Stimulated activated CD4-positive, alpha-beta T cell treated with anti-CD3 and anti-CD28 coated beads, TNF-alpha, amount 100 ng/mL, for 48 hours (primary cell): ENCODE measurements around the gene CSNK1G2.

Experiments
- DNase-seq, 3 donors: peaks; one replicate each; pipeline ENCODE4 v3.0.0-alpha.2; 2020; ENCODE audit warnings: low read depth in 3 of 3

CSNK1G2 gene

GRCh38 chr19:1944088-1944915 lies 3.3 kb downstream of the CSNK1G2 start:
- DNase-seq: no peak

GRCh38 chr19:1944916-1945561 lies 4.1 kb downstream of the CSNK1G2 start:
- DNase-seq: no peak

DNA sequence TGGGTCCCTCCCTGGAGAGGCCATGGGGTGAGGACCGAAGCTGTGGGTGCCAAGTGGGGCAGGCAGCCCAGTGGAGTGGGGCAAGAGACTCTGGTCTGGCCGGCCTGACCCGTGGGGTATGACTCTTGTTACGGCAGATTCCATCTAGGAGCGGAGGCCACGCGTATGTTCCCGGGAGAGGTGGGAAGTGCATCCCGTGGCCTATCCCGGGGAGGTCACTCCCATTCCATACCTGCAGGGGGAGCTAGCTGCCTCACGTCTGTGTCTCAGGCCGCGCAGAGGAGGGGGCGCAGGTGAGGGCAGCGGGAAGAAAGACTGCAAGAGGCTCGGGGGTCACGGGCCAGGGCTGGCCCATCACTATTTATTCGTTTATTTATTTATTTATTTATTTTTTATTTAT lies 4.9 kb downstream of the CSNK1G2 start:
- no peak for DNase-seq

DNA sequence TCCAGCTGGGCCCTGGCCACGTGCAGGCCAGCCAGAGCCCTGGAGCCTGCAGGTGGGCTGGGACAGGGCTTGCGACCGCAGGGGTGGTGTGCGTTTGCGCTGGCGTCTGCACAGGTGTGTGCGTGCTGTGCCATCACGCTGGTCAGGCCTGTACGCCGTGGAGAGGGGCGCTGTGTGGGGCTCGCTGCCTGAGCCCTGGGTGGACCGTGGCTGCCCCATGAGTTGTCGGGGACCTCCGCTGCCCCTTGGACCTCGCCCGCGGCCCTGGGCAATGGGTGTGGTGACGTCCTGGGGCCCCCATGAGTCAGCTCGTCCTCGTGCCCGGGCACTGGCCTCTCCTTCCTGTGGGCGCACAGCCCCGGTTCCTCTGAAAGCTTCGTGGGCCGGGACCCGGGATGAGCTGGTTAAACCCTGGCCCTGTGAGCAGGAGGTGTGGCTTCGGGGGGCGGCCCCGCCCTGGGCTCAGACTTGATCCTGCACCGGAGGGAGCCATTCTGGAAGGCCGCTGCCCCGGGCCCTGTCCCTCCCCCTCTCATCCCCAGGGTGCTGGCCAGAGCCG lies 6.8 kb downstream of the CSNK1G2 start:
- DNase-seq: no peak

DNA sequence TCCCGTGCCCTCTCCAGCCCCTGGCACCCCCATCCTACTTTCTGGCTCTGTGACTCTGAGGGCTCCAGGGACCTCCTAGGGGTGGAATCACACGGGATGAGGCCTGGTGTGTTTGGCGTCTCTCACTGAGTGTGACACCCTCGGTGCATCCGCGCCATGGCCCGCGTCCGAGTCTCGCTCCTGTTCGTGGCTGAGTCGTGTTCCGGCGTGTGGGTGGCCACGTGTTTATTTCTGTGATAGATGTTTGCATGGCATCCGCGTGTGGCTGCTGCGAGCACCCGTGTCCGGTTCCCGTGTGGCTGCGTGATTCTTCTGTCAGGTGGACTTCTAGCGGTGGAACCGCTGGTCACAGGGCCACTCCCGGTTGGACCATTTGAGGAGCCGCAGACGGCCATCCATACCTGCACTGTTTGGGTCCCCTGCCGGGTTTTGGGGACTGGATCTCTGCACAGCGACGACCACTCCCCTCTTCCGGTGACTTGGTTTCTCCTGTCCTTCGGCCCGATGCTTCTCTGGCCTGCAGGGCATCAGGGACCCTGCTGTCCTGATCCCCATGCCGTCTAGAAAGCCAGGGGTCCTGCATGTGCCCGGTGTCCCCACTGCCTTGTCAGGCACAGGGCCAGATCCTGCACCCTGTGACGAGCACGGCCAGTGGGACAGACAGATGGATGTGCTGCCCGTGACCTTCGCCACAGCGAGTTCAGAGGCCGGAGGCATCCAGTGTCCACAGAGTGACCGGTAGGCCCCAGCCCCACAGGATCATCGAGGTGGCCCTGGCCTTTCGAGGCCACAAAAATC lies 8.5 kb downstream of the CSNK1G2 start:
- DNase-seq: no peak

DNA sequence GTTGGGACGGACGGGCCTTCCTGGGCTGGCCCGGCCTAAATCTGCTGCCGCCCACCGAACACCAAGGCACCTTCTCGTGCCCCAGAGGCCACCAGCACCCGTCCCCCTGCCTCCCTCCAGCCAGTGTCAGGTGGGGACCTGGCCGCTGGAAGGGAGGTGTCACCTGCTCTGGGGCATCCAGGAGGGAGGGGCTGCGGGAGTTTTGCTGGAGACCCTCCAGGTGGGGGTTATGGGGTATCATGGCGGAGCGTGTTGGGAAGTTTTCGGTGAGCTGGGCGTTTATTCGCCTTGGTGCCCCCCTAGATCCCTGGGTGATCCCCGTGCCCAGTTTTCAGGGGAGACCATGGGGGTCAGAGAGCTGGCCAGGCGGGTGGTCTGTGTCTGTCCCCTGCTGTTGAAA lies 9.7 kb downstream of the CSNK1G2 start:
- DNase-seq: no peak

DNA sequence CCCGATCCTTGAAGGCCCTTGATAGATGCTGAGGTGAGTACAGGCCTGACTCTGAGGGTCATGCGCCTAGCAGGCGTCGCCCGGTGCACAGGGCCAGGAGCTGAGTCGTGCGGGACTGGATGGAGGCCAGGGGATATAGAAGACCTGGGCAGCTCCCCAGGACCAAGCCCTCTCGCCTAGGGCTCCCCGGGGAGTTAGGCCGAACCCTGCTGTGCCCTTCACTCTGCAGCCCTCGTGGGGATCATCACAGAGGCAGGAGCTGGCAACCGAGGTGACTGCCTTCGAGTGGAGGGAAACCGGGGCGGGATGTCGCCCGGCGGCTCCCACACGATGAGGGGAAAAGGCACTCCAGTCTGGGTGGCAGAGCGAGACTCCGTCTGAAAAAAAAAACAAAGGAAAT lies 11.7 kb downstream of the CSNK1G2 start:
- DNase-seq: no peak

GRCh38 chr19:1953037-1953436 lies 12.1 kb downstream of the CSNK1G2 start:
- no peak for DNase-seq

DNA sequence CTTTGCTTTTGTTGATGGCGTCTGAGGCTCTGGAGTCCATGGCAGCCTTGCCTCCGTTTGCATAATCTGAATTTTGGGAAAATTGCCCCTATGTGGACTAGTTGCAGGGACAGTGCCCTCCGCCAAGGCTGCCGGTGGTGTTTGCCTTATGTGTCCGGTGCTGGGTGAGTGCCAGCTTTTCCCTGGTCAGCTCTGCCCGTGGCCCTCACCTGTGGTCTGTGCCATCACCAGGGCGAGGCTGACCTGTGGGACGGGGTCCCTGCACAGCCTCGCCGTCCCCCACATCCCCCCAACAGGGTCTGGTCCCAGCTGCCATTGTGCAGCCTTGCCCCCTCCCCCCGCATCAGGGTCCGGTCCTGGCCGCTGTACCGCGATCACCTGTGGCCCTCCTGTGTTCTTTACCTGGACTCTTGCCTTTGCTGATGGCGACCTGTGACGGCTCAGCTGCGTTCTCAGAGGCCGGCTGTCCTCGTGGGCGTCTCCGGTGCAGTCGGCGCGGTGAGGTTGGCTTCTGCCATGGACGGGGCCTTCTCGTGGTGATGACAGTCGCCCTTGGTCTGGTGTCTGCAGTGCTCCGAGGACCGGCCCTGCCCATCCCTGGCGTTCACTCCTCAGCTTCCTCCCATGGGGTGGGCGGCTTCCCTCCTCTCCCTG lies 12.6 kb downstream of the CSNK1G2 start:
- no peak for DNase-seq

DNA sequence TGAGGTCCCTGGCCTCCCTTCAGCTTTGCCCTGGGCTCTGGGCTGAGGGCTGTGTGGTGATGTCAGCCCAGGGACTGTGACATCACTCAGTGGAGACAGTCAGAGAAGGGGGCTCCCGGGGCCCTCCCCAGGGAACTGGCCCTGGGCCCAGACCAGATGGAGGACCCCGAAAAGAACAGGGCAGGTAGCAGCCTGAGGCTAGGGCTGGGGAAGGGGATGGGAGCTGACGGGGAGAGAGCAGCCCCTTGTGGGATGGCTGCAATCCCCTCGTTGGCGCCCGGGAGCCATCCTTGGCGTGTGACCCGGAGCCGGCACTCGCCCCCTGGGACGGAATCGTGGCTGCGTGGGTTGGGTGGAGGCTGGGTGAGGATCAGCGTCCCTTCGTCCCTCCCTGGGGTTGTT lies 13.6 kb downstream of the CSNK1G2 start:
- DNase-seq: no peak

- DNase-seq: no peak
These were observed 14.5 kb downstream of the CSNK1G2 start for GRCh38 chr19:1955171-1956121.

GRCh38 chr19:1956122-1956494 lies 15.1 kb downstream of the CSNK1G2 start:
- no peak for DNase-seq

DNA sequence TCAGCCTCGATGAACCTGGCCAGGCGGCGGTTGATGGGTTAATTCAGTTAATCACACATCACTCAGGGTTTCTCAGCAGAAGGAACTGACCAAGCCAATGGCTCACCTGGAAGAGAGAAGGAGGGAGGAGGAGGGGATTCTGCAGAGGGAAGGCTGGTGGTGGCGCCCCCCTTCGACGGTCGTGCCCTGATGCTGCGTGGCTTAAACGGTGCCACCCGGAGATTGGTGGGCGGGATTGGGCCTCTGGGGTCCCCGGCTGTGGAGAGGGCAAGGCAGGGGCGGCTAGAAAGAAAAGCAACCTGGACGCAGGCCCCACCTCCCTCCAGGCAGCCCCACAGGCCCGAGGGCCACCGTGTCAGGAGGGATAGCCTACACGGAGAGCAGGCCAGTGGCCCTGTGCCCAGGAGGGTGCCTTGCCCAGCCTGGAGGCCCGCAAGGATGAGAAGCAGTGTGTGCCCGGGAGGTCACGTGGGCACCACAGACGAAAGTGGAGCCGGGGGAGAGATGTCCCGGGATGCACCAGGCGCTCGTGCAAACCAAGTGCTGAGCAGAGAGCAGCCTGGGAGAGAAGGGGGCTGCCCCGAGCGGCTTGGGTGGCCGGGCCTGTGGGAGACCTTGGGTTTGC lies 16.0 kb downstream of the CSNK1G2 start:
- no peak for DNase-seq

DNA sequence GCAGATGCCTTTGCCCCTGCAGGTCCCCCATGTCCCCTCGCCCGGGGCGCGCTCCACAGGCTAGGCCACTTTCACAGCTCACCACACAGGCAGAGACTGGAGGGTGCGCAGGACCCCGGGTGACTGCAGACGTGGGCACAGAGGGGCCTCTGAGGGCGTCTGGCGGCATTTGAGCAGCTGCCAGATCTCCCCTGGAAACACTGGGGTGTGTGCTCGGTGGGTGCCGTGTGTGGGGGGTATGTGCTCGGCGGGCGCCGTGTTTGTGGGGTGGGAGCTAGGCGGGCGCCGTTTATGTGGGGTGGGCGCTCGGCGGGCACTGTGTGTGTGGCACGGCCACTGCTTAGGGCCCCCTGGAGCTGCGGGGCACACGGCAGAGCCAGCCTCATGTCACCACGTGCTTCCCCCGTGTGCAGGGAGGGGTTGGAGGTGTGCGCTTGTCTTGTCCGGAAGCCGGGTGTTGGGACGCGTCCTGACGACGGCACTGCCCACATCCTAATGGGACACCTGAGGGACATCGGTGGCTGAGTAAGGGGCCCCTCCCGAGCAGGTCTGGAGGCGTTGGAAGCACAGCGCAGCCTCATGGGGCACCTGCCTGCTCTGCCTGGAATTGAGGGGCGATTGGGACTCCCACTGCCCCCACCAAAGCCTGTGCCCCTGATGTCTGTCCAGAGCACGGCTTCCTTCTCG lies 16.7 kb downstream of the CSNK1G2 start:
- DNase-seq: no peak

DNA sequence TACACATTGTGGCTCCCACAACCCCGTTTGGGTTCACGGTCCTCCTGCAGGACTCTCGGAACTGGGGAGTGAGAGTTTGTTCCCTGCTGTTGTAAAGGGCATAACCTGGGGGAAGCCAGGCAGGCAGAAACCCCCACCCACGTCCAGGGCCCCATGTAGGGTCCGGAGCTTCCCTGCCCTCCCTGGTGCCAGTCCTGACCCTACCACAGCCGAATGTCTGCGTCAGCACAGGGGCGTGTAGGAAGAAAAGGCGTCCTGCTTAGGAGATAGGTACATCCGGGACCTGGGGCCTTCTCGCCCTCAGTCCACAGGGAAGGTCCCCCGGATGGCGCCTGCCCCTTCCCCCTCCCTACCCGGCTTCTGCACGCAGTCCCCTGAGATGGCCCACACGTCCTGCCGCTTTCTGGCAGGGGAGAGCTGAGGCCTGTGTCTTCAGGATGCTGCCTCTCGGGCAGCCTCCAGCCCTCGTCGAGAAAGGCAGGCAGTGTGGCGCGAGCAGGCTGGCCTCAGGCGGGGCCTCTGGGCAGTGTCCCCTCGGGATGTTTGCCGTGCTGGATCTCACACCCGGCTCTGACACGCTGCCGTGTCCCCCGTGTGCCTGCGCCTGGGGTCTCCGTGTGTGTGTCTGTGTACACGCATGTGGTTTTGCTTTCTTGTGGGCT lies 19.1 kb downstream of the CSNK1G2 start:
- no peak for DNase-seq

- DNase-seq: no peak
These were observed 20.3 kb downstream of the CSNK1G2 start for GRCh38 chr19:1961000-1961883.

GRCh38 chr19:1962674-1963073 lies 21.7 kb downstream of the CSNK1G2 start:
- no peak for DNase-seq

DNA sequence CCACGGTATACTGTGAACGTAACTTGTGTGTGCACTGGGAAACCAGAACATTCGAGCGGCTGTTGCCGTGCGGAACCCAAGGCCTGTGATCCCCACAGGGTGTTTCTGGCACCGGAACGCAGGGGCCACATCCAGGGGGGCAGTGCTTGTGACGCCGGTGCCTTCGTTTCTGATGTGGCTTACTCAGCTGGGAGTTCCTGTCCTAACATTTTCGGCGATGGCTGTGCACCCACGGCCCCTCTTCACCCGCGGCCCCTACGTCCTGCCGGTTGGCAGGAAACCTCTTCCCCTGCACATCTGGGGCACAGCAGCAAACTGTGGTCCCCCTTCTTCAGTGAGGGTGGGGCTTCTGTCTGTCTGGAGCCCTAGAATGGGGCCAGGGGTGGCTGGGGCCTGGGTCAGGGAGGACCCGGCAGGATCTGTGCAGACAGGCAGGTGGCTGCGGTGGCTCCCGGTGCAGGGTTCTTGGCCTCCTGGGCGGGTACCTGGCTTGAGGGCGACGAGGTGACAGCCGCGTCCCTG lies 26.2 kb downstream of the CSNK1G2 start:
- no peak for DNase-seq
